SK-N-MC (cell line): ENCODE data around the gene NEU1.
"Not testable (repeated sequence)": the region's sequence is repeated elsewhere in the genome, so short reads cannot be mapped to it uniquely, and the experiment has no call there.

Experiments
- DNase-seq: peaks from one replicate; pipeline ENCODE4 v3.0.0-alpha.2; 2011; ENCODE audit warnings: low read depth, low spot score
- H3K27ac ChIP-seq: fragments of 200-600 bp; sonication (generic); 2 replicates; pipeline ENCODE4 v1.5.1; 2016; ENCODE audit warnings: mixed run types
- H3K36me3 ChIP-seq: fragments of 200-600 bp; sonication (generic); 2 replicates; pipeline ENCODE4 v1.6.1; 2017; ENCODE audit warnings: antibody characterized with exemption, low read length, mixed read lengths; ENCODE audit not compliant: insufficient read depth
- H3K4me3 ChIP-seq: fragments of 200-600 bp; sonication (generic); 2 replicates; pipeline ENCODE4 v1.5.1; 2016
- H3K9ac ChIP-seq: fragments of 200-600 bp; sonication (generic); 2 replicates; pipeline ENCODE4 v1.8.0; 2017; ENCODE audit warnings: mixed run types, mixed read lengths; ENCODE audit not compliant: insufficient read length
- H3K9me3 ChIP-seq: fragments of 200-600 bp; sonication (generic); 2 replicates; pipeline ENCODE4 v1.6.1; 2017; ENCODE audit warnings: low read depth, mild to moderate bottlenecking, antibody characterized with exemption, low read length, moderate library complexity, mixed read lengths
- EZH2 ChIP-seq: fragments of 200-600 bp; sonication (generic); IDR thresholded peaks from one replicate; pipeline ENCODE4 v1.6.1; 2017; ENCODE audit warnings: antibody characterized with exemption
- FOXP2 ChIP-seq: optimal IDR thresholded peaks from 2 replicates; pipeline ENCODE3; 2011; ENCODE audit warnings: mild to moderate bottlenecking, moderate library complexity; ENCODE audit not compliant: insufficient read depth; ENCODE audit errors: extremely low read length, control extremely low read depth
- POLR2AphosphoS5 ChIP-seq: IDR thresholded peaks from 2 replicates; pipeline ENCODE4 v1.6.1; 2012; ENCODE audit warnings: mild to moderate bottlenecking, low read depth, low read length, borderline replicate concordance

Gene NEU1

DNA sequence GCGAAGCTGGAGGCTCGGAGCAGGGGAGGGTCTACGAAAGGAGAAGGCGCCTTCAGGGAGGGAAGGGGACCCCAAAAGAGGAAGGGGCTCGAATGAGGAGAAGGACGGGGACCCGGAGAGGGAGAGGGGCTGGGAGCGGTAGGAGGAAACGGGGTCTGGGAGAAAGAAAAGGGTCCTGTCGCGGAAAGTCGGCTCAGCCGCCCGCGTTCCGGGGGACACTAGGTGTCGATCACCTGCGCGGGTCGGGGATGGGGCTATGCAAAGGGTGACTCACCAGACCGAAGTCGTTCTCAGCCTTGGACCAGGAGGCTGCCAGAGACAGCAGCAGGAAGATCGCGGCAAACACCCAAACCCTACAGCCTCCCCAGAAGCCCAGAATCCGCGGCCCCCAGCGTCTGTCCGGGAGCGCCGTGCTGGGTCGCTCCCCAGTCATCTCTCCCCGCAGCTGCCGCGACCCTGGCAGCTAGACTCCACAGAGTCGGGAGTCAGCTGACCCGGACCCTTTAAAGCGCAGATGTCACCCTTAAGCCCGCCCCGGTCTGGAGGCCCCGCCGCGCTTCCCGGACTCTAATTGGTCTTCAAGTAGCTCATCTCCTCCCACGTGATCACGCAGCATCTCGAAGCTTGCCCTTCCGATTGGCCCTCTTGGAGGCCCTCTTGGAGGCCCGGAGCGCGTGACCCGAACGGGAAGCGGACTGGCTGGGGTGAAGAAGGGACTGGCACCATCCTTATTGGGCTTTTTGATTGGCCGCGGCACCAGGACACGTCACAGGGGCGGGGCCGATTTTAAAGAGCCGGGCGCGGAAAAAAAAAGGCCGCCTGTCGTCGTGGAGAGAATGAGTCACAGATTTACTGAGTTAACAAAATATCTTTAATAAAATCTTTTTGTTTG, at the start of gene NEU1:
TSS of gene NEU1 (minus strand) at position 478 of the 892 bp plus-strand sequence. CDS start at position 433, 45 bp downstream.
- Histone ChIP-seq H3K9ac (peak within 1 kb of the TSS; percentile 77), H3K27ac (peak within 1 kb of the TSS; percentile 95), H3K9me3 (no peaks in the 10 kb centered on the region), H3K36me3 (peaks cover 9% of the 10 kb centered on the region; the same call in 1 of the 2 replicates), H3K4me3 (peak within 1 kb of the TSS; percentile 84)
- TF ChIP-seq EZH2 (no peak), POLR2AphosphoS5 (peak; percentile 99)
- peak; percentile 100 for DNase-seq

DNA sequence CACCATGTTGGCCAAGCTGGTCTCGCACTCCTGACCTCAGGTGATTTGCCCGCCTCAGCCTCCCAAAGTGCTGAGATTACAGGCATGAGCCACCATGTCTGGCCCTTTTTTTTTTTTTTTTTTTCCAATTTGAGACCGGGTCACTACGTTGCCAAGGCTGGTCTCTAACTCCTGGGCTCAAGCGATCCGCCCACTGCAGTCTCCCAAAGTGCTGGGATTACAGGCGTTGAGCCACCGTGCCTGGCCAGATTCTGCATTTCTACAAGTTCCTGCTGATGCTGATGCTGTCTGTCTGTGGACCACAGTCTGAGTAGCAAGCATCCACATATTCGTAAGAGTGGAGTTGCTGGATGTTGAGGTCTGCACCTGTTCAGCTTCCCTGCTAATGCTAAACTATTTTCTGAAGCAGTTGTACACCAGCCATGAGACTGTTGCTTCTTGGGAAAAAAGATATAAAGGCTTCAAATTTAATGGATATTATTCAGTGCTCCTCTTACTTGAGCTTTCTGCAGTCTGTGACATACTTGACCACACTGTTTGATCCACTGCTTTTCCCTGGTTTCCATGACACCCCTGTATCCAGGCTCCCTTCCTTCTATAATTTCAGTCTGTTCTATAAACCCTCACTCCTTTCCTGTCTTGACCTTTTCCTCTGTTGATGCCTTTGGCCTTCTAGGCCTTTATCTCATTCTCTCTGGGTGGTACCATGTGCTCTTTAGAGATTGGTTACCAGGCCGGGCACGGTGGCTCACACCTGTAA, 49.4 kb upstream of the NEU1 start:
- DNase-seq: no peak
- H3K27ac ChIP-seq: no peak overlapping the region

DNA sequence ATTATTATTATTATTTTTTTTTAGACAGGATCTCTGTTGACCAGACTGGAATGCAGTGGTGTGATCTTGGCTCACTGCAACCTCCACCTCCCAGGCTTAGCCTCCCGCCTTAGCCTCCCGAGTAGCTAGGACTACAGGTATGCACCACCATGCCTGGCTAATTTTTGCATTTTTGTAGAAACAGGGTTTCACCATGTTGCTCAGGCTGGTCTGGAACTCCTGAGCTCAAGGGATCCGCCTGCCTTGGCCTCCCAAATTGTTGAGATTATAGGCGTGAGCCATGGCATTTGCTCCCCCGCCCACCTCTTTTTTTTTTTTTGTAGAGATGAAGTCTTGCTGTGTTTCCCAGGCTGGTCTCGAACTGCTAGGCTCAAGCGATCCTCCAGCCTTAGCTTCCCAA, 46.7 kb upstream of the NEU1 start:
- not testable (repeated sequence) for H3K4me3 ChIP-seq, DNase-seq, H3K27ac ChIP-seq, H3K36me3 ChIP-seq, H3K9me3 ChIP-seq, H3K9ac ChIP-seq

More for the DNA sequence above, 49.4 kb upstream of the NEU1 start:
- TF ChIP-seq POLR2AphosphoS5 (no peak), FOXP2 (no peak), EZH2 (no peak)
- Histone ChIP-seq H3K9ac (no peak overlapping the region), H3K9me3 (no peaks in the 10 kb centered on the region), H3K36me3 (no peaks in the 10 kb centered on the region), H3K4me3 (no peak overlapping the region)

DNA sequence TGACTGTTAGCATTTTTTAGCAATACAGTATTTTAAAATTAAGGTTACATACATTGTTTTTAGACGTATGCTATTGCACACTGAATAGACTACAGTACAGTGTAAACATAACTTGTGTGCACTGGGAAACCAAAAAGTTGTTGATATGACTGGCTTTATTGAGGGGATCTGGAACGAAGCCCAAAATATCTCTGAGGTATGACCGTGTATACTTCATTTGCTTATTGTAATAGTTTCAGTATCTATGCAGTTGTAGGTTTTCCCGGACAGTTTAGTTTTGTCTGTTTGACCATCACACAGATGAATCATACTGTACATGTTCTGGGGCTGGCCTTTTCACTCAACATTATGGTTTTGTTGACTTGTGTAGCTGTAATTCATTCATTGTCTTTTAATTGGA, 46.2 kb upstream of the NEU1 start:
- Histone ChIP-seq H3K4me3 (no peak overlapping the region), H3K36me3 (no peaks in the 10 kb centered on the region), H3K9me3 (no peaks in the 10 kb centered on the region), H3K27ac (peak overlapping the region; percentile 60; the same call in 1 of the 2 replicates), H3K9ac (no peak overlapping the region)
- TF ChIP-seq FOXP2 (no peak), EZH2 (no peak), POLR2AphosphoS5 (no peak)
- DNase-seq: no peak

DNA sequence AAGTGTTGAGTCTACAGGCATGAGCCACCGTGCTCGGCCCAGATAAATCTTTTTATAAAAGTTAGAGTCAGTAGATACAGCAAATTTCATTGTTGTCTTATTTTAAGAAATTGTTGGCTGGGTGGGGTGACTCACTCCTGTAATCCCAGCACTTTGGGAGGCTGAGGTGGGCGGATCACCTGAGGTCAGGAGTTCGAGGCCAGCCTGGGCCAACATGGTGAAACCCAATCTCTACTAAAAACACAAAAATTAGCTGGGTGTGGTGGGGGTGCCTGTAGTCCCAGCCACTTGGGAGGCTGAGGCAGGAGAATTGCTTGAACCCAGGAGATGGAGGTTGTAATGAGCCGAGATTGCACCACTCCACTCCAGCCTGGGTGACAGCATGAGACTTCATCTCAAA, 45.6 kb upstream of the NEU1 start:
- H3K27ac ChIP-seq, DNase-seq, H3K4me3 ChIP-seq, H3K9ac ChIP-seq, H3K9me3 ChIP-seq, H3K36me3 ChIP-seq: not testable (repeated sequence)

DNA sequence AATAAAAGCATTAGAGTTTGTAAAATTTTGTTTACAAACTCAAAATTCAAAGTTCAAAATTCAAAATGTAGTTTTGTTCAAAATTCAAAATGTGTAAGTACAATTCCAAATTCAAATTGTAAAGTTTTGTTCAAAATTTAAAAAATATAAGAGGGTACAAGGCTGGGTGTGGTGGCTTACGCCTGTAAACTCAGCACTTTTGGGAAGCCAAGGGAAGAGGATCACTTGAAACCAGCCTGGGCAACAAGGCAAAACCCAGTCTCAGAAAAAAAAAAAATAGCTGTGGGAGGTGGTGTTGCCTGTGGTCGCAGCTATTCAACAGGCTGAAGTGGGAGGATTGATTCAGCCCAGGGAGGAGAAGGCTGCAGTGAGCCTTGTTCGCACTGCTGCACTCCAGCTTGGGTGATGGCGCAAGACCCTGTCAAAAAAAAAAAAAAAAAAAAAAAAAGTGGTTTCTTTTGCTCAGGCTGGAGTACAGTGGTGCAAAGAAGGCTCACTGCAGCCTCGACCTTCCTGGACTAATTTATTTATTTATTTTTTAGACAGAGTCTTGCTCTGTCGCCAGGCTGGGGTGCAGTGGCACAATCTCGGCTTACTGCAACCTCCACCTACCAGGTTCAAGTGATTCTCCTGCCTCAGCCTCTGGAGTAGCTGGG, 44.7 kb upstream of the NEU1 start:
- DNase-seq: no peak
- H3K36me3 ChIP-seq: no peaks in the 10 kb centered on the region
- H3K4me3 ChIP-seq: no peak overlapping the region
- no peaks in the 10 kb centered on the region for H3K9me3 ChIP-seq
- H3K9ac ChIP-seq: no peak overlapping the region
- TF ChIP-seq EZH2 (no peak), FOXP2 (no peak), POLR2AphosphoS5 (no peak)
- 0 out of 2 replicates have a peak overlapping the region, but pooled peaks have one; percentile 3 for H3K27ac ChIP-seq

DNA sequence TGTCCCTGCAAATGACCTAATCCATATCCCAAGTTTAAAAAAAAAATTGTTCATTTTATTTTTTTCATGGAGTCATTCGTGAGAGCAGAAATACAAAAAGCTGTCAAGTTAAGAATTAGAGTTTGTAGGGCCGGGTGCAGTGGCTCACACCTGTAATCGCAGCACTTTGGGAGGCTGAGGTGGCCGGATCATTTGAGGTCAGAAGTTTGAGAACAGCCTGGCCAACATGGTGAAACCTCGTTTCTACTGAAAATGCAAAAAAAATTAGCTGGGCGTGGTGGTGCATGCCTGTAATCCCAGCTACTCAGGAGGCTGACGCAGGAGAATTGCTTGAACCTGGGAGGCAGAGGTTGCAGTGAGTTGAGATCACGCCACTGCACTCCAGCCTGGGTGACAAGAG, 44.1 kb upstream of the NEU1 start:
- H3K9me3 ChIP-seq, DNase-seq, H3K27ac ChIP-seq, H3K36me3 ChIP-seq, H3K9ac ChIP-seq, H3K4me3 ChIP-seq: not testable (repeated sequence)

DNA sequence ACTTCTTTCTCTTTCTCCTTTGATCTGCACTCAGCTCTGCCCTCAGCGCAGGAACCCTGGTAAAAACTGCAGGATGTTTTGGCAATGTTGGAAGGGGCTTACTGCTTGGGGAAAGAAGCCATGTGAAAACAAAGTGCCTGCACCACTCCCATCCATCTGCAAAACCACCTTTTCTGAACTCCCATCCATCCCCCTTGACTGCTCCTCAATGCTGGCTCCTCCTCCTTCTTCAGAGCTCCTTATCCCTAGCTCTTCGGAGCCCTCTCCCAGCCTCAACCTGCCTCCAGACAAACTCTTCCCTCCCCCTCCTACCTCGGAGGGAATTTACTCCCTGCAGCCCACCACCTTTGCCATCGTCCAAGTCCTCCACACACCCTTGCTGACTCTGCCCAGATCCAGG, 43.5 kb upstream of the NEU1 start:
- H3K9ac ChIP-seq: no peak overlapping the region
- DNase-seq: no peak
- TF ChIP-seq FOXP2: no peak
- no peak for TF ChIP-seq EZH2
- TF ChIP-seq POLR2AphosphoS5: no peak
- H3K27ac ChIP-seq: no peak overlapping the region
- no peak overlapping the region for H3K4me3 ChIP-seq
- H3K9me3 ChIP-seq: no peaks in the 10 kb centered on the region
- H3K36me3 ChIP-seq: no peaks in the 10 kb centered on the region

DNA sequence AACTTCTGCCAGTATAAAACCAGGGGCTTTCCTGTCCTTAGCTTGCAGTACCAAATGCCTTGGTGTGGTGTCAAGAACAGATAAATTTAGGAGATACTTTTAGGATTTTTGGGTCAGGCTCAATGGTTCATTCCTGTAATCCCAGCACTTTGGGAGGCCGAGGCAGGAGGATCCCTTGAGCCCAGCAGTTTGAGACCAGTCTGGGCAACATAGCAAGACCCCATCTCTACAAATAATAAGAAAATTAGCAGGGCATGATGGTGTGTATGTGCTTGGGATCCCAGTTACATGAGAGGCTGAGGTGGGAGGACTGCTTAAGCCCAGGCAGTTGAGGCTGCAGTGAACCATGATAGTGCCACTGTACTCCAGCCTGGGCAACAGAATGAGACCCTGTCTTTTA, 42.4 kb upstream of the NEU1 start:
- no peaks in the 10 kb centered on the region for H3K9me3 ChIP-seq
- no peak overlapping the region for H3K9ac ChIP-seq
- no peaks in the 10 kb centered on the region for H3K36me3 ChIP-seq
- TF ChIP-seq POLR2AphosphoS5: no peak
- TF ChIP-seq EZH2: no peak
- TF ChIP-seq FOXP2: no peak
- H3K27ac ChIP-seq: no peak overlapping the region
- no peak overlapping the region for H3K4me3 ChIP-seq
- DNase-seq: no peak
